Stimulated activated CD4-positive, alpha-beta T cell treated with anti-CD3 and anti-CD28 coated beads, TNF-alpha, amount 100 ng/mL, for 4 hours (primary cell): ENCODE measurements around the gene RTF2.
"Not testable (repeated sequence)": the region's sequence is repeated elsewhere in the genome, so short reads cannot be mapped to it uniquely, and the experiment has no call there.

Experiments used
- DNase-seq, 3 experiments: peaks; one replicate each; pipeline ENCODE4 v3.0.0-alpha.2; 2020; ENCODE audit warnings: low read depth in 3 of 3

Gene RTF2

DNA sequence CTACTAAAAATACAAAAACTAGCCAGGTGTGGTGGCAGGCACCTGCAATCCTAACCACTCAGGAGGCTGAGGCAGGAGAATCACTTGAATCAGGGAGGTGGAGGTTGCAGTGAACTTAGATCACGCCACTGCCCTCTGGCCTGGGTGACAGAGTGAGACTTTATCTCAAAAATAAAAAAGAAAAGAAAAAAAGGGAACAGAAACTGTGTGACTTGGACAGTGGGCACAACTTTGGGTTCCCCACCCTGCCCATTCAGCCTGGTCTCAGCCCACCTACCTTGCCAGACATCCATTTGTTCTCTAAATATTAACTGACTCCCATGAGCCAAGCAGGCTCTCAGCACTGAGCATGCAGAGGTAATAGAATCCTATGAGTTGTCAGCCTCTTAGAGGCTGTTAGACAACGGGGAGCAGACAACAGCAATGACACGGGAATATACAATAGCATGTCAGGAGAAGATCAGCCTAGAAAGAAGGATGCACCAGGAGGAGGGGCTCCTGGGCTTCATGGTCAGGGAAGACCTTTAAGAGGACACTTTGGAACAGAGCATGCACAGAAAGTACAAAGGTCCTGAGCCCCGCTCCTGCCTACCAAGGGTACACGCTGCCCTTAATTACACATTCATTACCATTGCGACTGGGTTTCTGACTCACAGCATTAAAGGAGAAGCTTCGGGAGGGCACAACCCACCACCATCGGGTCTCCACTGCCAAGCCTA lies 84.6 kb downstream of the RTF2 start:
- no peak for DNase-seq

DNA sequence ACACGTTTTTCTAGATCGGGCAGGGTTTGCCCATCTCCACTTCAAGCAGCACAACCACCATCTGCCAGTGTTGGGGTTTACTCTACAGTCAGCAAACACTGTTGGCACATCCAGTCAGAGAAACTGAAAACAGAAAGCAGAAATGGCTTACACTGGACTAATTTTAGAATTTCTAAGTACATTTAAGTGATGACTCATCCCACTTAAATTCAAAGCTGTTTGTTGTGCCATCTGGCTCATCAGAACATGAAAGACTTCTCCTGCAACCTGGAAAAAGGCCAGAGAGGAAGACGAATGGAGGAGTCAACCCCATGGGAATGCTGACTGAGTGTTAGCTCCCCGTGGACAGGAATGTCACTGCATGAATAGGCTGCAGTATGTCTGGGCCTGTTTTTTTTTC lies 86.4 kb downstream of the RTF2 start:
- no peak for DNase-seq

DNA sequence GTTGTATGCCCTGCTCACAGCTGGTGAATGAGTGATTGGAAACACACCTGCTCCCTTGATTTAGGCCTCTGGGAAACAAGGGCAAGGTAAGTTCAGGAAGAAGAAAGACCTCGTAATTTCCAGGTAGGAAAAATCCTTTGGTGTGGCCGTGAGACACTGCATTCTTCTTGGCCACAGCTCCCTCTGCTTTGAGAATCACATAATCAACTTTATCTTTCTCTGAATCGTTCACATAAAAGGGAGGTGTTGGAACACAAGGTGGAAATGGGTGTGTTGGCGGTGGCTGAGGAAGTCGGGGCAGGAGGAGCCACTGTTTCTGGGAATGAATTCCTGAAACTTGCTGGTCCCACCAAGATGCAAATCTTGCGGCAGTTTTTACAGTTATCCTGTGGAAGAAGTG lies 90.5 kb downstream of the RTF2 start:
- no peak for DNase-seq

DNA sequence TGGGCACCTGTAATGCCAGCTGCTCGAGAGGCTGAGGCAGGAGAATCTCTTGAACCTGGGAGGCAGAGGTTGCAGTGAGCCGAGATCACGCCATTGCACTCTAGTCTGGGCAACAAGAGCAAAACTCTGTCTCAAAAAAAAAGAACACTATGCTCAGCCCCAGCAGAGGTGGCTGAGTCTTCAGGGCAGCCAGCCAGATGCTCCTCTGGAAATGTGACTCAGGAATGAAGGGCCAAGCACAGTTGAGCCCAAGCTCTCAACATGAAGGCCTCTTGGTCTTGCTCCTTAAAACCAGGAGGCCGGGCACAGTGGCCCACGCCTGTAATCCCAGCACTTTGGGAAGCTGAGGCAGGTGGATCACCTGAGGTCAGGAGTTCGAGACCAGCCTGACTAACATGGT lies 96.1 kb downstream of the RTF2 start:
- not testable (repeated sequence) for DNase-seq

DNA sequence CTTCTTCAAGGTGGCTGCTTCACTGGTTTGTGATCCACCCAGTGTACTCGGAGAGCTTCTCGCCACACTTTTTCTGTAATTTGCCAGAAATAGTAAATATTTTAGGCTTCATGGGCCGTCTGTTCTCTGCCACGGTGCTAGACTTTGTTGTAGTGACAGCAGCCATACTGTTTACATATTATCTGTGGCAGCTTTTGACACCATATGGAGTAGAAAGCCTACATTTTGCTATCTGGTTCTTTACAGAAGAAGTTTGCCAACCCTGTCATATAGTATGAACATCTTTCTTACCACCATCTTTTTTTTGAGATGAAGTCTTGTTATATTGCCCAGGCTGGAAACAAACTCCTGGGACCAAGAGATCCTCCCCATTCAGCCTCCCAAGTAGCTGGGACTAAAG lies 97.1 kb downstream of the RTF2 start:
- no peak for DNase-seq

DNA sequence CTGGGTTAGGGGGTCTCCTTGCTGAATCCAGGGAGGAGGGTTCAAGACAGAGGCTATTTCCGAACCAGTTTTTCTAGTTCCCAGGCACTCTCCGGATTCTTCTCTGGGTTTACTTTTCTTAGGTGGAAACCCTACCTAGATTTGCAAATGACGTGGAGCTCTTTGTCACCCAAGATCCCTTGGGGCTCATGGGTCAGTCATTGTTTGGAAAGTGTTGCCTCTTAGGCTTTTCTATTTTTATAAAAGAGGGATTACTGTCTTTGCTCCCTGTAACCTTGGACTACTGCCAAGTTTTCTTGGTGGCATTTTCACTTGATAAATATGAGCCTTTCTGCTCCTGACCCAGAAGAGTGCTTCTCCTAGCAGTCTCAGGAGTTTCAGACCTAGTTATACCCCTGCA lies 98.2 kb downstream of the RTF2 start:
- DNase-seq = no peak
